Left lung (tissue), 10 donors: ENCODE data around the gene MYO18B. TPM values are rescaled to one million over a fixed set of nuclear protein-coding genes. Genes with fewer than 3 reads are reported as not detected.

ENCODE experiments used
- ATAC-seq: fragments of 200-7000 bp; cut with Tn5 transposase; one replicate; pipeline ENCODE4 v1.9.1; 2020; ENCODE audit warnings: moderate library complexity
- DNase-seq, 4 donors: peaks; one replicate each; pipeline ENCODE4 v3.0.0-alpha.2; 2013 to 2020
- H3K27ac ChIP-seq, 2 donors: fragments of 200-600 bp; sonication (generic) in 1 of 2; one replicate each; pipeline versions ENCODE4 v1.5.0 to v1.8.0; 2020 to 2021
- H3K27me3 ChIP-seq, 2 donors: fragments of 200-600 bp; sonication (generic) in 1 of 2; one replicate each; pipeline versions ENCODE4 v1.5.0 to v1.8.0; 2020 to 2021
- H3K36me3 ChIP-seq, 2 donors: fragments of 200-600 bp; sonication (generic) in 1 of 2; one replicate each; pipeline versions ENCODE4 v1.5.0 to v1.8.0; 2020 to 2021
- H3K4me1 ChIP-seq, 2 donors: fragments of 200-600 bp; one replicate each; pipeline ENCODE4 v1.8.0; 2021
- H3K4me3 ChIP-seq, 2 donors: fragments of 200-600 bp; sonication (generic) in 1 of 2; one replicate each; pipeline versions ENCODE4 v1.5.0 to v1.8.0; 2020 to 2021; ENCODE audit warnings: mild to moderate bottlenecking in 1 of 2
- H3K9me3 ChIP-seq, 2 donors: fragments of 200-600 bp; sonication (generic) in 1 of 2; one replicate each; pipeline versions ENCODE4 v1.5.0 to v1.8.0; 2020 to 2021
- intact Hi-C, 2 donors: fragments of 100-400 bp; cut with DNase I; formaldehyde crosslinking; loops; one replicate each; pipeline versions ENCODE4 v1.11.2 to v1.14.2; 2022
- polyA plus RNA-seq, 6 donors: library from polyadenylated mRNA; unstranded; fragments of 120-200 nt; gene quantifications; one replicate each; pipeline ENCODE4 v1.2.1, GENCODE V29; 2013; ENCODE audit not compliant: insufficient read length in 6 of 6
- total RNA-seq, 2 donors: library from RNA; stranded (reverse); fragmentation: NEBNext Ultra II Directional; extraction: Animal tissue kit (Norgen Biotek cat#: 25700); gene quantifications; one replicate each; pipeline ENCODE4 v1.2.1, GENCODE V29; 2021
- TF ChIP-seq, protein P1 (sequence below), 2 donors: fragments of 200-600 bp; sonication (generic) in 1 of 2; IDR thresholded peaks; one replicate each; pipeline versions ENCODE4 v1.5.0 to v1.8.0; 2021; ENCODE audit warnings: antibody characterized with exemption in 2 of 2
- donor health status: DM: no; HTN: yes; CAD: no.
- donor health status: DM: no; HTN: no; CAD: no.

Gene MYO18B
- total and polyA plus RNA-seq, 8 donors: 0.06 to 0.37 (median 0.15) TPM

- Histone ChIP-seq H3K27ac (no peak overlapping the region), H3K4me1 (no peaks in the 10 kb centered on the region), H3K4me3 (no peak overlapping the region), H3K9me3 (peaks cover 0 to 8% of the 10 kb centered on the region in 2 donors), H3K27me3 (peaks cover 0 to 22% of the 10 kb centered on the region in 2 donors), H3K36me3 (no peaks in the 10 kb centered on the region)
- no peak for ATAC-seq
- intact Hi-C loops: no loop called here
- no peak for DNase-seq
- TF ChIP-seq, protein P1, sequence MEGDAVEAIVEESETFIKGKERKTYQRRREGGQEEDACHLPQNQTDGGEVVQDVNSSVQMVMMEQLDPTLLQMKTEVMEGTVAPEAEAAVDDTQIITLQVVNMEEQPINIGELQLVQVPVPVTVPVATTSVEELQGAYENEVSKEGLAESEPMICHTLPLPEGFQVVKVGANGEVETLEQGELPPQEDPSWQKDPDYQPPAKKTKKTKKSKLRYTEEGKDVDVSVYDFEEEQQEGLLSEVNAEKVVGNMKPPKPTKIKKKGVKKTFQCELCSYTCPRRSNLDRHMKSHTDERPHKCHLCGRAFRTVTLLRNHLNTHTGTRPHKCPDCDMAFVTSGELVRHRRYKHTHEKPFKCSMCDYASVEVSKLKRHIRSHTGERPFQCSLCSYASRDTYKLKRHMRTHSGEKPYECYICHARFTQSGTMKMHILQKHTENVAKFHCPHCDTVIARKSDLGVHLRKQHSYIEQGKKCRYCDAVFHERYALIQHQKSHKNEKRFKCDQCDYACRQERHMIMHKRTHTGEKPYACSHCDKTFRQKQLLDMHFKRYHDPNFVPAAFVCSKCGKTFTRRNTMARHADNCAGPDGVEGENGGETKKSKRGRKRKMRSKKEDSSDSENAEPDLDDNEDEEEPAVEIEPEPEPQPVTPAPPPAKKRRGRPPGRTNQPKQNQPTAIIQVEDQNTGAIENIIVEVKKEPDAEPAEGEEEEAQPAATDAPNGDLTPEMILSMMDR (IDR thresholded peaks at IDR 0.05): no peak
Measured at GRCh38 chr22:26008587-26008986, 266.6 kb downstream of the MYO18B start.

DNA sequence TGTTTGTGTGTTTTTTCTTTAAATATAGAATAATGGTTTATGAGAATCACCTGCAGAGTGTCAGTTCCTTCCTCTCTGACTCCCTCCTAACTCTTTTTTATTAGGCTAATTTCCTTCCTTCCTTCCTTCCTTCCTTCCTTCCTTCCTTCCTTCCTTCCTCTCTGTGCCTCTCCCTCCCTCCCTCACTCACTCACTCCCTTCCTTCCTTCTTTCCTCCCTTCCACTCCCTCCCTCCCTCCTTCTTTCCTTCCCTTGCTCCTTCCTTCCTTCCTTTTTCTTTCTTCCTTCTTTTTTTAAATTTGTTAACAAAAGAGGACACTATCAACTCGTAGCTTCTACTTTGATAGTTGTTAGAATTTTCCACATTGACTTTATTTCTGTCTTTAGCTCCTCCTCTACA lies 274.9 kb downstream of the MYO18B start:
- Histone ChIP-seq H3K27me3 (peaks cover 0 to 24% of the 10 kb centered on the region in 2 donors), H3K27ac (no peak overlapping the region), H3K36me3 (no peaks in the 10 kb centered on the region), H3K4me1 (no peaks in the 10 kb centered on the region), H3K9me3 (peaks cover 0 to 3% of the 10 kb centered on the region in 2 donors), H3K4me3 (no peak overlapping the region)
- ATAC-seq: no peak
- TF ChIP-seq, protein P1 (IDR thresholded peaks at IDR 0.05): no peak
- intact Hi-C loops: no loop called here
- DNase-seq: no peak

- intact Hi-C loops: no loop called here
- H3K36me3 ChIP-seq: no peaks in the 10 kb centered on the region
- peaks cover 0 to 3% of the 10 kb centered on the region in 2 donors for H3K9me3 ChIP-seq
- DNase-seq (no peak), ATAC-seq (no peak)
- H3K4me3 ChIP-seq: no peak overlapping the region
- H3K27me3 ChIP-seq: peaks cover 0 to 24% of the 10 kb centered on the region in 2 donors
- H3K27ac ChIP-seq: no peak overlapping the region
- H3K4me1 ChIP-seq: no peaks in the 10 kb centered on the region
- TF ChIP-seq, protein P1 (IDR thresholded peaks at IDR 0.05): no peak
Measured at GRCh38 chr22:26017932-26018331, 275.9 kb downstream of the MYO18B start.

- no peak overlapping the region for H3K27ac ChIP-seq
- intact Hi-C loops: no loop called here
- H3K4me3 ChIP-seq: no peak overlapping the region
- H3K36me3 ChIP-seq: no peaks in the 10 kb centered on the region
- TF ChIP-seq, protein P1 (IDR thresholded peaks at IDR 0.05): no peak
- no peaks in the 10 kb centered on the region for H3K4me1 ChIP-seq
- ATAC-seq: no peak
- peaks cover 0 to 3% of the 10 kb centered on the region in 2 donors for H3K9me3 ChIP-seq
- DNase-seq: no peak
- peaks cover 0 to 24% of the 10 kb centered on the region in 2 donors for H3K27me3 ChIP-seq
Measured at GRCh38 chr22:26019596-26019995, 277.6 kb downstream of the MYO18B start.

DNA sequence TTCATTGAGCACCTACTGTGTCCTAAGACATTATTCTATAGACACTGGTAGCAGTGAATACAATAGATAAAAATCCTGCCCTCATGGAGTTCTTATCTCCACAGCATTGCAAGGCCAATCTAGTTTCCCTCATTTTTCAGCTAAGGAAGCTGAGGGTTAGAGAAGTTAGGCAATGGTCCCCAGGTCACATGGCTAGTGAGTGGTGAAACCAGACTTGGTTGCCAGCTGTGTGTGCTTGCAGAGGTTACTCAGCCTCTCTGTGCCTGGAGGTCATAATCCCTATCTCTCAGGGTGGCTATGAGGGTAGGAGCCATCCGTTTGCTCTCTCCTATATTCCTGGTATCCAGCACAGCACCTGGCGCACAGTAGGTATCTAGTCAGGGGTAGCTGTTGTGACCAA lies 279.5 kb downstream of the MYO18B start:
- ATAC-seq (no peak), DNase-seq (no peak)
- TF ChIP-seq, protein P1 (IDR thresholded peaks at IDR 0.05): no peak
- Histone ChIP-seq H3K4me1 (no peaks in the 10 kb centered on the region), H3K36me3 (no peaks in the 10 kb centered on the region), H3K9me3 (peaks cover 0 to 3% of the 10 kb centered on the region in 2 donors), H3K27ac (no peak overlapping the region), H3K4me3 (no peak overlapping the region), H3K27me3 (peaks cover 0 to 24% of the 10 kb centered on the region in 2 donors)
- intact Hi-C loops: no loop called here
